Cerebellar cortex (tissue), 1 donor: Measurements from ENCODE around the gene KPNB1.

ENCODE experiments used
- DNase-seq: peaks from one replicate; pipeline ENCODE4 v3.0.0-alpha.2; 2015; ENCODE audit warnings: low spot score

Gene KPNB1

GRCh38 chr17:47649153-47649971 is at the start of gene KPNB1:
TSS of gene KPNB1 (plus strand) at chr17:47649919. CDS start at chr17:47650245, 326 bp downstream.
- DNase-seq, result peak; percentile 100

- DNase-seq, result no peak
These were observed 45.7 kb upstream of the KPNB1 start for GRCh38 chr17:47603830-47604597.

- no peak for DNase-seq
These were observed 45.2 kb upstream of the KPNB1 start for GRCh38 chr17:47604598-47604927.

- DNase-seq, result no peak
These were observed 44.7 kb upstream of the KPNB1 start for GRCh38 chr17:47605011-47605410.

GRCh38 chr17:47607481-47607880 is 42.2 kb upstream of the KPNB1 start:
- DNase-seq, result no peak

GRCh38 chr17:47611372-47612350 is 38.1 kb upstream of the KPNB1 start:
- DNase-seq, result no peak

GRCh38 chr17:47615766-47616424 is 33.8 kb upstream of the KPNB1 start:
- peak; percentile 70 for DNase-seq

- DNase-seq, result peak; percentile 21
These were observed 31.3 kb upstream of the KPNB1 start for GRCh38 chr17:47618410-47618809.

- no peak for DNase-seq
These were observed 29.0 kb upstream of the KPNB1 start for GRCh38 chr17:47620503-47621245.

GRCh38 chr17:47621293-47622179 is 28.2 kb upstream of the KPNB1 start:
- DNase-seq, result peak; percentile 63

- DNase-seq, result no peak
These were observed 27.6 kb upstream of the KPNB1 start for GRCh38 chr17:47622180-47622549.

- DNase-seq, result no peak
These were observed 25.0 kb upstream of the KPNB1 start for GRCh38 chr17:47624727-47625068.

GRCh38 chr17:47628014-47628566 is 21.6 kb upstream of the KPNB1 start:
- no peak for DNase-seq

- no peak for DNase-seq
These were observed 19.9 kb upstream of the KPNB1 start for GRCh38 chr17:47629826-47630225.

- DNase-seq, result no peak
These were observed 19.1 kb upstream of the KPNB1 start for GRCh38 chr17:47630614-47631013.

- no peak for DNase-seq
These were observed 16.7 kb upstream of the KPNB1 start for GRCh38 chr17:47632991-47633390.

- DNase-seq, result no peak
These were observed 15.7 kb upstream of the KPNB1 start for GRCh38 chr17:47633996-47634395.

GRCh38 chr17:47634870-47635269 is 14.8 kb upstream of the KPNB1 start:
- DNase-seq, result no peak

GRCh38 chr17:47635734-47636133 is 14.0 kb upstream of the KPNB1 start:
- no peak for DNase-seq
